OCI-LY7 (cell line): ENCODE data around the gene ZNF688.

Experiments
- CTCF ChIP-seq: fragments of 200-600 bp; sonication (generic); conservative IDR thresholded peaks from 2 replicates; pipeline ENCODE4 v1.5.1; 2014; ENCODE audit warnings: mild to moderate bottlenecking, antibody characterized with exemption, low read length, moderate library complexity, mixed read lengths
- EZH2phosphoT487 ChIP-seq: fragments of 200-600 bp; sonication (generic); IDR thresholded peaks from 2 replicates; pipeline ENCODE4 v1.6.1; 2018; ENCODE audit warnings: low read depth, borderline replicate concordance, mild to moderate bottlenecking, mixed run types, antibody characterized with exemption, low read length, moderate library complexity, mixed read lengths

- TF ChIP-seq CTCF, result no peak
- TF ChIP-seq EZH2phosphoT487, result no peak
Measured at GRCh38 chr16:30567160-30567990, 4.1 kb downstream of the ZNF688 start.
